Head of caudate nucleus (tissue), 42 donors: Measurements from ENCODE around the gene LARP1.

Experiments
- DNase-seq, 42 donors: peaks; one replicate each; pipeline versions ENCODE4 v3.0.0 to v3.0.0-alpha.2; 2020 to 2021; ENCODE audit warnings: mixed read lengths in 7 of 42
- intact Hi-C: fragments of 100-400 bp; cut with DNase I; formaldehyde crosslinking; loops from one replicate; pipeline ENCODE4 v1.15.0; 2022

Gene LARP1

GRCh38 chr5:154779105-154779504, 23.9 kb downstream of the LARP1 start:
- DNase-seq, result no peak
- intact Hi-C loops, result no loop called here

GRCh38 chr5:154780128-154780527, 25.0 kb downstream of the LARP1 start:
- DNase-seq, result no peak
- intact Hi-C loops, result no loop called here

GRCh38 chr5:154782326-154782725, 27.1 kb downstream of the LARP1 start:
- intact Hi-C loops, result no loop called here
- DNase-seq, result no peak

- intact Hi-C loops, result no loop called here
- no peak for DNase-seq
These were observed 27.8 kb downstream of the LARP1 start for GRCh38 chr5:154782812-154783592.

- DNase-seq, result no peak
- intact Hi-C loops, result no loop called here
These were observed 28.7 kb downstream of the LARP1 start for GRCh38 chr5:154783774-154784460.

GRCh38 chr5:154784856-154785255, 29.7 kb downstream of the LARP1 start:
- intact Hi-C loops, result no loop called here
- DNase-seq, result no peak

- no peak for DNase-seq
- intact Hi-C loops, result no loop called here
These were observed 31.2 kb downstream of the LARP1 start for GRCh38 chr5:154786414-154786813.

- no peak for DNase-seq
- intact Hi-C loops, result no loop called here
These were observed 33.0 kb downstream of the LARP1 start for GRCh38 chr5:154788212-154788611.

- intact Hi-C loops, result no loop called here
- DNase-seq, result no peak
These were observed 36.4 kb downstream of the LARP1 start for GRCh38 chr5:154791535-154791934.

- DNase-seq, result peak in 1 of 42 donors; percentile 16
- intact Hi-C loops, result no loop called here
These were observed 38.7 kb downstream of the LARP1 start for GRCh38 chr5:154793599-154794524.

GRCh38 chr5:154794525-154795234, 39.5 kb downstream of the LARP1 start:
- intact Hi-C loops, result no loop called here
- DNase-seq, result no peak

- DNase-seq, result no peak
- intact Hi-C loops, result no loop called here
These were observed 40.0 kb downstream of the LARP1 start for GRCh38 chr5:154795235-154795596.

- intact Hi-C loops, result no loop called here
- DNase-seq, result no peak
These were observed 42.6 kb downstream of the LARP1 start for GRCh38 chr5:154797762-154798161.

GRCh38 chr5:154800582-154800981, 45.4 kb downstream of the LARP1 start:
- no peak for DNase-seq
- intact Hi-C loops, result no loop called here

GRCh38 chr5:154801083-154801482, 45.9 kb downstream of the LARP1 start:
- intact Hi-C loops, result no loop called here
- no peak for DNase-seq

- intact Hi-C loops, result no loop called here
- DNase-seq, result no peak
These were observed 46.9 kb downstream of the LARP1 start for GRCh38 chr5:154802050-154802449.

- intact Hi-C loops, result no loop called here
- DNase-seq, result no peak
These were observed 51.0 kb downstream of the LARP1 start for GRCh38 chr5:154806176-154806575.

- no peak for DNase-seq
- intact Hi-C loops, result loop anchor here (5.0 kb wide), 2 partner anchors 54 to 159 kb away; partner anchors contain the start of gene LARP1
These were observed 56.1 kb downstream of the LARP1 start for GRCh38 chr5:154811239-154811638.
